ENCODE measurements around the gene CAPZA1. TPM values are rescaled to one million over a fixed set of nuclear protein-coding genes. Genes with fewer than 3 reads are reported as not detected.
A peak's percentile ranks its signal among the peaks of the same experiment; 100 is the strongest.

CAPZA1 gene
- total RNA-seq, 6 experiments from 2014 or later: 34.8 to 85.8 (median 54.7) TPM

- Histone ChIP-seq H3K9me3 (no peaks in the 10 kb centered on the region), H3K27ac (no peak overlapping the region), H3K27me3 (no peaks in the 10 kb centered on the region), H3K36me3 (peaks cover 0 to 39% (median 14%) of the 10 kb centered on the region in 4 donors), H3K4me1 (peaks cover 2 to 18% (median 11%) of the 10 kb centered on the region in 4 donors), H3K4me3 (no peak overlapping the region)
- TF ChIP-seq POLR2A (IDR thresholded peaks at IDR 0.05) (no peak), CTCF (IDR thresholded peaks at IDR 0.05) (no peak)
- intact Hi-C loops (cut with DNase I): loop anchor here in 1 of 2 donors (10.0 kb wide), 1 partner anchor 310 kb away; no protein-coding TSS in a partner anchor
- ATAC-seq (peak in 1 of 4 donors; percentile 4), DNase-seq (no peak)
- WGBS (ENCODE audit: insufficient coverage, low coverage, low lambda C conversion rate, missing lambda C conversion rate): no CpG with 5 or more reads among the region's 15 CpGs
These were observed 74.8 kb downstream of the CAPZA1 start for GRCh38 chr1:112694363-112694929.

- Histone ChIP-seq H3K4me1 (peaks cover 4 to 26% (median 17%) of the 10 kb centered on the region in 4 donors), H3K36me3 (peaks cover 0 to 31% (median 12%) of the 10 kb centered on the region in 4 donors), H3K9me3 (no peaks in the 10 kb centered on the region), H3K4me3 (no peak overlapping the region), H3K27ac (no peak overlapping the region), H3K27me3 (no peaks in the 10 kb centered on the region)
- TF ChIP-seq POLR2A (IDR thresholded peaks at IDR 0.05) (no peak), CTCF (IDR thresholded peaks at IDR 0.05) (no peak)
- no peak for DNase-seq
- WGBS (ENCODE audit: insufficient coverage, low coverage, low lambda C conversion rate, missing lambda C conversion rate): 87% methylated on average over 3 of the region's 9 CpGs
- intact Hi-C loops (cut with DNase I): loop anchor here in 1 of 2 donors (10.0 kb wide), 1 partner anchor 310 kb away; no protein-coding TSS in a partner anchor
- ATAC-seq: no peak
These were observed 75.6 kb downstream of the CAPZA1 start for GRCh38 chr1:112695276-112695675.

- TF ChIP-seq POLR2A (IDR thresholded peaks at IDR 0.05): no peak
- no peak for TF ChIP-seq CTCF (IDR thresholded peaks at IDR 0.05)
- Histone ChIP-seq H3K4me1 (peaks cover 4 to 41% (median 25%) of the 10 kb centered on the region in 4 donors), H3K4me3 (no peak overlapping the region), H3K27ac (no peak overlapping the region), H3K36me3 (peaks cover 0 to 32% (median 9%) of the 10 kb centered on the region in 4 donors), H3K9me3 (no peaks in the 10 kb centered on the region), H3K27me3 (no peaks in the 10 kb centered on the region)
- DNase-seq (no peak), ATAC-seq (no peak)
- 81% methylated on average over 5 of the region's 7 CpGs for WGBS (ENCODE audit: insufficient coverage, low coverage, low lambda C conversion rate, missing lambda C conversion rate)
- intact Hi-C loops (cut with DNase I): loop anchor here in 1 of 2 donors (10.0 kb wide), 1 partner anchor 312 kb away; no protein-coding TSS in a partner anchor
These were observed 77.1 kb downstream of the CAPZA1 start for GRCh38 chr1:112696578-112697314.

- 86% methylated on average over 3 of the region's 9 CpGs for WGBS (ENCODE audit: insufficient coverage, low coverage, low lambda C conversion rate, missing lambda C conversion rate)
- intact Hi-C loops (cut with DNase I): loop anchor here in 1 of 2 donors (10.0 kb wide), 1 partner anchor 313 kb away; no protein-coding TSS in a partner anchor
- H3K36me3 ChIP-seq: peaks cover 0 to 32% (median 5%) of the 10 kb centered on the region in 4 donors
- H3K27me3 ChIP-seq: no peaks in the 10 kb centered on the region
- TF ChIP-seq POLR2A (IDR thresholded peaks at IDR 0.05) (no peak), CTCF (IDR thresholded peaks at IDR 0.05) (no peak)
- H3K4me3 ChIP-seq: no peak overlapping the region
- H3K27ac ChIP-seq: peak overlapping the region in 2 of 3 donors; percentile 81 to 83
- no peak for ATAC-seq
- H3K4me1 ChIP-seq: peaks cover 4 to 43% (median 27%) of the 10 kb centered on the region in 4 donors
- DNase-seq: no peak
- H3K9me3 ChIP-seq: no peaks in the 10 kb centered on the region
These were observed 78.2 kb downstream of the CAPZA1 start for GRCh38 chr1:112697781-112698201.
